ENCODE measurements around the gene CEPT1. TPM values are rescaled to one million over a fixed set of nuclear protein-coding genes. Genes with fewer than 3 reads are reported as not detected.

Gene CEPT1
- polyA plus RNA-seq, 1 donor: 57.3 TPM

- Histone ChIP-seq H3K4me3 (ENCODE audit: low read length) (no peak overlapping the region), H3K9me3 (ENCODE audit: control insufficient read depth, low read depth, low read length) (no peaks in the 10 kb centered on the region), H3K27ac (ENCODE audit: low read length) (no peak overlapping the region), H3K36me3 (ENCODE audit: control insufficient read depth, insufficient read depth, low read length) (peaks cover 24% of the 10 kb centered on the region), H3K27me3 (ENCODE audit: control insufficient read depth, insufficient read depth, low read length) (no peaks in the 10 kb centered on the region), H3K4me1 (ENCODE audit: control insufficient read depth, insufficient read depth, low read length) (peaks cover 6% of the 10 kb centered on the region)
- no peak for DNase-seq
These were observed 6.1 kb downstream of the CEPT1 start for GRCh38 chr1:111145963-111146768.

GRCh38 chr1:111147948-111148347, 7.9 kb downstream of the CEPT1 start:
- 100% methylated on average over 1 of the region's 3 CpGs for WGBS (ENCODE audit: insufficient coverage, low lambda C conversion rate)
- Histone ChIP-seq H3K27ac (ENCODE audit: low read length) (no peak overlapping the region), H3K4me1 (ENCODE audit: control insufficient read depth, insufficient read depth, low read length) (no peaks in the 10 kb centered on the region), H3K9me3 (ENCODE audit: control insufficient read depth, low read depth, low read length) (no peaks in the 10 kb centered on the region), H3K27me3 (ENCODE audit: control insufficient read depth, insufficient read depth, low read length) (no peaks in the 10 kb centered on the region), H3K36me3 (ENCODE audit: control insufficient read depth, insufficient read depth, low read length) (peaks cover 31% of the 10 kb centered on the region), H3K4me3 (ENCODE audit: low read length) (no peak overlapping the region)
- no peak for DNase-seq

GRCh38 chr1:111148376-111148881, 8.4 kb downstream of the CEPT1 start:
- H3K4me3 ChIP-seq (ENCODE audit: low read length): no peak overlapping the region
- no peaks in the 10 kb centered on the region for H3K4me1 ChIP-seq (ENCODE audit: control insufficient read depth, insufficient read depth, low read length)
- 100% methylated on average over 2 of the region's 2 CpGs for WGBS (ENCODE audit: insufficient coverage, low lambda C conversion rate)
- H3K9me3 ChIP-seq (ENCODE audit: control insufficient read depth, low read depth, low read length): no peaks in the 10 kb centered on the region
- no peaks in the 10 kb centered on the region for H3K27me3 ChIP-seq (ENCODE audit: control insufficient read depth, insufficient read depth, low read length)
- H3K27ac ChIP-seq (ENCODE audit: low read length): no peak overlapping the region
- H3K36me3 ChIP-seq (ENCODE audit: control insufficient read depth, insufficient read depth, low read length): peaks cover 35% of the 10 kb centered on the region
- no peak for DNase-seq

GRCh38 chr1:111151838-111152237, 11.8 kb downstream of the CEPT1 start:
- WGBS (ENCODE audit: insufficient coverage, low lambda C conversion rate): 100% methylated on average over 1 of the region's 3 CpGs
- DNase-seq: no peak
- Histone ChIP-seq H3K27me3 (ENCODE audit: control insufficient read depth, insufficient read depth, low read length) (no peaks in the 10 kb centered on the region), H3K36me3 (ENCODE audit: control insufficient read depth, insufficient read depth, low read length) (peaks cover 41% of the 10 kb centered on the region), H3K9me3 (ENCODE audit: control insufficient read depth, low read depth, low read length) (no peaks in the 10 kb centered on the region), H3K27ac (ENCODE audit: low read length) (no peak overlapping the region), H3K4me3 (ENCODE audit: low read length) (no peak overlapping the region), H3K4me1 (ENCODE audit: control insufficient read depth, insufficient read depth, low read length) (peaks cover 5% of the 10 kb centered on the region)

- 100% methylated on average over 2 of the region's 5 CpGs for WGBS (ENCODE audit: insufficient coverage, low lambda C conversion rate)
- no peak overlapping the region for H3K27ac ChIP-seq (ENCODE audit: low read length)
- H3K4me1 ChIP-seq (ENCODE audit: control insufficient read depth, insufficient read depth, low read length): peaks cover 9% of the 10 kb centered on the region
- H3K36me3 ChIP-seq (ENCODE audit: control insufficient read depth, insufficient read depth, low read length): peaks cover 34% of the 10 kb centered on the region
- H3K27me3 ChIP-seq (ENCODE audit: control insufficient read depth, insufficient read depth, low read length): no peaks in the 10 kb centered on the region
- no peaks in the 10 kb centered on the region for H3K9me3 ChIP-seq (ENCODE audit: control insufficient read depth, low read depth, low read length)
- no peak for DNase-seq
- H3K4me3 ChIP-seq (ENCODE audit: low read length): no peak overlapping the region
These were observed 14.3 kb downstream of the CEPT1 start for GRCh38 chr1:111154021-111154999.

GRCh38 chr1:111157431-111157830, 17.4 kb downstream of the CEPT1 start:
- no CpG with 5 or more reads among the region's 2 CpGs for WGBS (ENCODE audit: insufficient coverage, low lambda C conversion rate)
- H3K9me3 ChIP-seq (ENCODE audit: control insufficient read depth, low read depth, low read length): no peaks in the 10 kb centered on the region
- no peaks in the 10 kb centered on the region for H3K27me3 ChIP-seq (ENCODE audit: control insufficient read depth, insufficient read depth, low read length)
- peak overlapping the region; percentile 38 for H3K27ac ChIP-seq (ENCODE audit: low read length)
- no peak overlapping the region for H3K4me3 ChIP-seq (ENCODE audit: low read length)
- H3K4me1 ChIP-seq (ENCODE audit: control insufficient read depth, insufficient read depth, low read length): peaks cover 12% of the 10 kb centered on the region
- DNase-seq: peak; percentile 46 to 77
- peaks cover 18% of the 10 kb centered on the region for H3K36me3 ChIP-seq (ENCODE audit: control insufficient read depth, insufficient read depth, low read length)

- H3K27me3 ChIP-seq (ENCODE audit: control insufficient read depth, insufficient read depth, low read length): no peaks in the 10 kb centered on the region
- peaks cover 6% of the 10 kb centered on the region for H3K4me1 ChIP-seq (ENCODE audit: control insufficient read depth, insufficient read depth, low read length)
- H3K9me3 ChIP-seq (ENCODE audit: control insufficient read depth, low read depth, low read length): no peaks in the 10 kb centered on the region
- WGBS (ENCODE audit: insufficient coverage, low lambda C conversion rate): 40% methylated on average over 1 of the region's 1 CpG
- H3K36me3 ChIP-seq (ENCODE audit: control insufficient read depth, insufficient read depth, low read length): peaks cover 22% of the 10 kb centered on the region
- H3K27ac ChIP-seq (ENCODE audit: low read length): no peak overlapping the region
- peak in 1 of 2 donors; percentile 27 for DNase-seq
- H3K4me3 ChIP-seq (ENCODE audit: low read length): no peak overlapping the region
These were observed 21.9 kb downstream of the CEPT1 start for GRCh38 chr1:111161843-111162487.

- no peaks in the 10 kb centered on the region for H3K9me3 ChIP-seq (ENCODE audit: control insufficient read depth, low read depth, low read length)
- H3K27ac ChIP-seq (ENCODE audit: low read length): no peak overlapping the region
- H3K4me3 ChIP-seq (ENCODE audit: low read length): no peak overlapping the region
- H3K36me3 ChIP-seq (ENCODE audit: control insufficient read depth, insufficient read depth, low read length): peaks cover 21% of the 10 kb centered on the region
- WGBS (ENCODE audit: insufficient coverage, low lambda C conversion rate): 100% methylated on average over 1 of the region's 2 CpGs
- no peak for DNase-seq
- H3K27me3 ChIP-seq (ENCODE audit: control insufficient read depth, insufficient read depth, low read length): no peaks in the 10 kb centered on the region
- H3K4me1 ChIP-seq (ENCODE audit: control insufficient read depth, insufficient read depth, low read length): peaks cover 4% of the 10 kb centered on the region
These were observed 22.5 kb downstream of the CEPT1 start for GRCh38 chr1:111162488-111162880.

- no peaks in the 10 kb centered on the region for H3K9me3 ChIP-seq (ENCODE audit: control insufficient read depth, low read depth, low read length)
- H3K27me3 ChIP-seq (ENCODE audit: control insufficient read depth, insufficient read depth, low read length): no peaks in the 10 kb centered on the region
- H3K4me1 ChIP-seq (ENCODE audit: control insufficient read depth, insufficient read depth, low read length): peaks cover 4% of the 10 kb centered on the region
- DNase-seq: no peak
- no peak overlapping the region for H3K4me3 ChIP-seq (ENCODE audit: low read length)
- H3K36me3 ChIP-seq (ENCODE audit: control insufficient read depth, insufficient read depth, low read length): peaks cover 27% of the 10 kb centered on the region
- WGBS (ENCODE audit: insufficient coverage, low lambda C conversion rate): 100% methylated on average over 1 of the region's 4 CpGs
- no peak overlapping the region for H3K27ac ChIP-seq (ENCODE audit: low read length)
These were observed 23.3 kb downstream of the CEPT1 start for GRCh38 chr1:111163363-111163762.

GRCh38 chr1:111164151-111164550, 24.1 kb downstream of the CEPT1 start:
- no peak for DNase-seq
- 100% methylated on average over 1 of the region's 2 CpGs for WGBS (ENCODE audit: insufficient coverage, low lambda C conversion rate)
- H3K36me3 ChIP-seq (ENCODE audit: control insufficient read depth, insufficient read depth, low read length): peaks cover 31% of the 10 kb centered on the region

More at GRCh38 chr1:111164151-111164550, 24.1 kb downstream of the CEPT1 start:
- no peaks in the 10 kb centered on the region for H3K9me3 ChIP-seq (ENCODE audit: control insufficient read depth, low read depth, low read length)
- H3K27ac ChIP-seq (ENCODE audit: low read length): no peak overlapping the region
- peaks cover 4% of the 10 kb centered on the region for H3K4me1 ChIP-seq (ENCODE audit: control insufficient read depth, insufficient read depth, low read length)
- H3K4me3 ChIP-seq (ENCODE audit: low read length): no peak overlapping the region
- no peaks in the 10 kb centered on the region for H3K27me3 ChIP-seq (ENCODE audit: control insufficient read depth, insufficient read depth, low read length)
